Lower leg skin (tissue), 4 donors: ENCODE measurements around the gene TMIGD2. TPM values are rescaled to one million over a fixed set of nuclear protein-coding genes. Genes with fewer than 3 reads are reported as not detected.
"Not testable (repeated sequence)": the region's sequence is repeated elsewhere in the genome, so short reads cannot be mapped to it uniquely, and the experiment has no call there.

Experiments used
- DNase-seq, 2 donors: peaks; one replicate each; pipeline ENCODE4 v3.0.0-alpha.2; 2019; ENCODE audit warnings: low spot score in 2 of 2
- H3K4me3 ChIP-seq: fragments of 200-600 bp; sonication (generic); 2 replicates; pipeline ENCODE4 v1.5.1; 2017; ENCODE audit warnings: mild to moderate bottlenecking, low read depth; ENCODE audit not compliant: poor library complexity, severe bottlenecking
- POLR2A ChIP-seq, 2 donors: fragments of 450-650 bp; IDR thresholded peaks; one replicate each; pipeline ENCODE4 v1.6.1; 2016 to 2017; ENCODE audit warnings: antibody characterized with exemption in 2 of 2, mild to moderate bottlenecking in 1 of 2, moderate library complexity in 1 of 2
- WGBS, 2 donors: methylation state at CpG; one replicate each; pipeline ENCODE4 v1.1.5; 2018; 5-methylcytosine and 5-hydroxymethylcytosine counted together
- intact Hi-C: fragments of 100-400 bp; cut with DNase I; formaldehyde crosslinking; loops from one replicate; pipeline ENCODE4 v1.15.0; 2023; ENCODE audit warnings: low total_unique reads
- total RNA-seq, 4 donors: library from RNA; depleted of rRNA; stranded (reverse); fragments of >200 nt; gene quantifications; one replicate each; pipeline ENCODE4 v1.1.0, GENCODE V29; 2016
- TF ChIP-seq, protein P1 (sequence below), 3 donors: fragments of 450-650 bp; IDR thresholded peaks; one replicate each; pipeline ENCODE4 v1.5.1; 2016; ENCODE audit warnings: antibody characterized with exemption in 3 of 3, mild to moderate bottlenecking in 3 of 3, moderate library complexity in 2 of 3

Gene TMIGD2
- total RNA-seq, 4 donors from 2014 or later = not detected

- peak overlapping the region; percentile 0 for H3K4me3 ChIP-seq
- DNase-seq = peak in 1 of 2 donors; percentile 88
- 7 to 10% methylated on average over 14 of the region's 14 CpGs for WGBS, 2 donors
- intact Hi-C loops = no loop called here
- no peak for TF ChIP-seq POLR2A (IDR thresholded peaks at IDR 0.05)
- TF ChIP-seq, protein P1, sequence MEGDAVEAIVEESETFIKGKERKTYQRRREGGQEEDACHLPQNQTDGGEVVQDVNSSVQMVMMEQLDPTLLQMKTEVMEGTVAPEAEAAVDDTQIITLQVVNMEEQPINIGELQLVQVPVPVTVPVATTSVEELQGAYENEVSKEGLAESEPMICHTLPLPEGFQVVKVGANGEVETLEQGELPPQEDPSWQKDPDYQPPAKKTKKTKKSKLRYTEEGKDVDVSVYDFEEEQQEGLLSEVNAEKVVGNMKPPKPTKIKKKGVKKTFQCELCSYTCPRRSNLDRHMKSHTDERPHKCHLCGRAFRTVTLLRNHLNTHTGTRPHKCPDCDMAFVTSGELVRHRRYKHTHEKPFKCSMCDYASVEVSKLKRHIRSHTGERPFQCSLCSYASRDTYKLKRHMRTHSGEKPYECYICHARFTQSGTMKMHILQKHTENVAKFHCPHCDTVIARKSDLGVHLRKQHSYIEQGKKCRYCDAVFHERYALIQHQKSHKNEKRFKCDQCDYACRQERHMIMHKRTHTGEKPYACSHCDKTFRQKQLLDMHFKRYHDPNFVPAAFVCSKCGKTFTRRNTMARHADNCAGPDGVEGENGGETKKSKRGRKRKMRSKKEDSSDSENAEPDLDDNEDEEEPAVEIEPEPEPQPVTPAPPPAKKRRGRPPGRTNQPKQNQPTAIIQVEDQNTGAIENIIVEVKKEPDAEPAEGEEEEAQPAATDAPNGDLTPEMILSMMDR (IDR thresholded peaks at IDR 0.05) = no peak
These were observed 35.8 kb upstream of the TMIGD2 start for GRCh38 chr19:4337906-4338440.

GRCh38 chr19:4334929-4335570 lies 32.9 kb upstream of the TMIGD2 start:
- intact Hi-C loops = no loop called here
- DNase-seq = no peak
- TF ChIP-seq POLR2A (IDR thresholded peaks at IDR 0.05) = no peak
- TF ChIP-seq, protein P1 (IDR thresholded peaks at IDR 0.05) = no peak
- no peak overlapping the region for H3K4me3 ChIP-seq
- 92 to 95% methylated on average over 7 of the region's 7 CpGs for WGBS, 2 donors

GRCh38 chr19:4329858-4330257 lies 27.7 kb upstream of the TMIGD2 start:
- no peak overlapping the region for H3K4me3 ChIP-seq
- TF ChIP-seq, protein P1 (IDR thresholded peaks at IDR 0.05) = no peak
- TF ChIP-seq POLR2A (IDR thresholded peaks at IDR 0.05) = no peak
- DNase-seq = no peak
- 96 to 97% methylated on average over 19 of the region's 19 CpGs for whole genome bisulfite sequencing, 2 donors
- intact Hi-C loops = no loop called here

GRCh38 chr19:4328991-4329681 lies 26.9 kb upstream of the TMIGD2 start:
- 58 to 79% methylated on average over 35 of the region's 35 CpGs for WGBS, 2 donors
- DNase-seq, H3K4me3 ChIP-seq, intact Hi-C loops: not testable (repeated sequence)

DNA sequence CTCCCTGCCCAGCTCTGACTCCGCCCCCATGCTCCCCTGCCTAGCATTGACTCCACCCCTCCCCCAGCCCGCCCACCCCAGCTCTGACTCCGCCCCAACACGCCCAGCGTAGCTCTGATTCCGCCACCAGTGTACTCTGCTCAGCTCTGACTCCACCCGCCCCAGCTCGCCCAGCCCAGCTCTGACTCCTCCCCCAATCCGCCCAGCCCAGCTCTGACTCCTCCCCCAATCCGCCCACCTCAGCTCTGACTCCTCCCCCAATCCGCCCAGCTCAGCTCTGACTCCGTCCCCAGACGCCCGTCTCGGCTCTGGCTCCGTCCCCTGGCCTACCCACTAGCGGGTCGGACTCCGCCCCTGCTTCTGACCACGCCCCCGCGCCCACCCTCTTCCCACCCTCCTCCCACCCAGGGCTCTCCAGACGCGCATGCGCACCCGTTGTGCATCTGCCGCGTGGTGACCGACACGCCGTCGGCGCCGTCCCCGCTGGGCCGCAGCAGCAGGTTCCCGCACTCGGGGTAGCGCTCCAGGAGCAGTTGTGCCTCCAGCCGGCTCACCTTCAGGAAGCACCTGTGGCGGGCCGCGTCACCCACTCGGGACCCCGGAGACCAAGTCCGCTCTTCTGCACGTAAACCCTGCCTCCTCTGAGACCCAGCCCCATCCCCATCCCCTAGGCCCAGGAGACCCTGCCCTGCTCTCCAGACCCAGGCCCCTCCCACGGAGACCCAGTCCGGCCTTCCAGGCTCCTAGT lies 26.2 kb upstream of the TMIGD2 start:
- WGBS, 2 donors = 23 to 30% methylated on average over 34 to 45 of the region's 49 CpGs
- intact Hi-C loops = no loop called here
- no peak overlapping the region for H3K4me3 ChIP-seq
- peak; percentile 52 to 98 for DNase-seq
- no peak for TF ChIP-seq POLR2A (IDR thresholded peaks at IDR 0.05)
- TF ChIP-seq, protein P1 (IDR thresholded peaks at IDR 0.05) = no peak

DNA sequence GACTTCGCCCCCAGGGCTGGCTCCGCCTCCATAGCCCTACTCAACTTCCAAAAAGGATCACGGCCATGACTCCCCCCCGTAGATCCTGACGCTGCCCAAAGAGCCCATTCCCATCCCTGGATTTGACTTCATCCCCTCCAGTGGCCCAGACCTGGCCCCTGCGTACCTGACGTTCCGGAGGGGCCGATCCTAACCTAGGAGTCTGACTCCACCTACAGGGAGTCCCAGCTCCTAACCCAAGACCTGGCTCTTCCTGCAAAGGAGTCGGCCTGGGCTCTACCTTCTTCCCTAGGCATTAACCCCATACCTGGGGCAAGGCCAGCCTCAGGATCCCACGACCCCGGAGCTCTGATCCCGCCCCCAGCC lies 25.7 kb upstream of the TMIGD2 start:
- 13 to 31% methylated on average over 12 of the region's 13 CpGs for WGBS, 2 donors
- TF ChIP-seq, protein P1 (IDR thresholded peaks at IDR 0.05) = no peak
- TF ChIP-seq POLR2A (IDR thresholded peaks at IDR 0.05) = no peak
- no peak overlapping the region for H3K4me3 ChIP-seq
- DNase-seq = no peak
- intact Hi-C loops = no loop called here
